ENCODE measurements around the gene BRF1.
"Not testable (repeated sequence)": the region's sequence is repeated elsewhere in the genome, so short reads cannot be mapped to it uniquely, and the experiment has no call there.

BRF1 gene

GRCh38 chr14:105331575-105332349 lies 31.0 kb upstream of the BRF1 start:
- no peak for DNase-seq

GRCh38 chr14:105330491-105330895 lies 29.7 kb upstream of the BRF1 start:
- DNase-seq = no peak

GRCh38 chr14:105329411-105330150 lies 28.8 kb upstream of the BRF1 start:
- DNase-seq = no peak

GRCh38 chr14:105328678-105329390 lies 28.0 kb upstream of the BRF1 start:
- DNase-seq = no peak

DNA sequence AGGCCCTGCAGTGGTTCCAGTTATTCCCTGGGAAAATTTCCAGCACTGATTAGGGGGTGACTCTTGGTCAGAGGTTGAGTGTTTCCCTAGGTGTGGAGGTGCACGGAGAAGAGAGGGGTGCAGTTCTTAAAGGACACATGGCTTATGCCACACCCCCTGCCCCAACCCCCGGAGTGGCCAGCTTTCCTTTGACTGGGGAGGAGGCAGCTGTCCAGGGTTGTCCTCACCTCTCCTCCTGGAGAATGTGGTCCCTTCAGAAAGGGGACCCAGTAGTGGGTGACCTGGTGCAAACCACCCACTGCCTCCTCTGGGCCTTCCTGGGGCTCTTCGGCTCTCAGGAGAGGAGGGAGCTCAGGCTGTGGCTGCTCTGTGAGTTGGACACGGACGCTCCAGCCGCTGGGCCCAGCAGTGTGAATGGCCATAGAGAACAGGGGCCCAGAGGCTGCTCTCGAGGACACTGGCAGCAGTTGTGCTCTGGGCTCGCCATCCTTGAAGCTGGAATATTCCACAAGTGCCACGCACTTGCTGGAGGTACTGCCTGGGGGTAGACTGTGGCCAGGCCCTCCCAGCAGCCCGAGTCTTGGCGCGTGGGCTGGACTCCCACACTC lies 27.4 kb upstream of the BRF1 start:
- no peak for DNase-seq

GRCh38 chr14:105327695-105328045 lies 26.9 kb upstream of the BRF1 start:
- DNase-seq = not testable (repeated sequence)

DNA sequence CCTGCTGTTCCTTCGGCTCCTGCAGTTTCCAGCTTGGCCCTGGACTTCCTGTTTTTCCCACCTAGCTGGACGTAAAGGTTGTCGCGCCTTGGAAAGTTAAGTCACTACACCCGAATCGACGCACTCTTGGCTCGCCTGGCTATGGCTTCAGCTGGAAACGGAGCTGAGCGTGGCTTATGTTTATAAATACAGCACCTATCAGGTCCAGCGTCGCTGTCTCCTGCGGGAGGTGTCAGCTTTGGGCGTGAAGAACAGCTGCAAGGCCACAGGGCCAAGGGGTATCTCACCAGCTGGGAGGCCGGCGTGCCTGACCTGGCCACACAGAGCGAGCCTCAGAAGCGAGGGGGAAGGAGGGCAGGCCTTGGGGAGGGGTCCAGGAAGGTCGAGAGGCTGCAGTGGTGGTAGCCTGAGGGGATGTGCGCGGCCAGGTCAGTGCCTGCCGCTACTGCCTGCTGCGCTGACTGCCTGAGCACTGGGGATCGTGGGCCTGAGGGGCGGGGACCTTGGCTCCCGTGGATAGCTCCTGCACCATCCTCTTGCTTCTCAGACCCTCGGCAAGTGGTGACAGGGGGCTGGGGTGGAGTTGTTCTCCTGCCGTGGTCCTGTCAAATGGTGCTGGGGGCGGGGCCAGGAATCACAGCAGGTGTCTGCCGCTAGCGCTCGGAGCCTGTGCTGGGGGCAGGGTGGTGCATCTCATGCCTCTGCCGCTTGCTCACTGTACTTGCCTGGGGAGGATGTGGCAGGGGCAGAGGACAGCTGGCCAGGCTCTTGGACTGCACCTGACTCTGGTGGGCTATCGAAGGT lies 26.3 kb upstream of the BRF1 start:
- no peak for DNase-seq

- DNase-seq = no peak
Measured at GRCh38 chr14:105326568-105326867, 25.7 kb upstream of the BRF1 start.

- DNase-seq = no peak
Measured at GRCh38 chr14:105325716-105326567, 25.1 kb upstream of the BRF1 start.

- no peak for DNase-seq
Measured at GRCh38 chr14:105325303-105325702, 24.5 kb upstream of the BRF1 start.

DNA sequence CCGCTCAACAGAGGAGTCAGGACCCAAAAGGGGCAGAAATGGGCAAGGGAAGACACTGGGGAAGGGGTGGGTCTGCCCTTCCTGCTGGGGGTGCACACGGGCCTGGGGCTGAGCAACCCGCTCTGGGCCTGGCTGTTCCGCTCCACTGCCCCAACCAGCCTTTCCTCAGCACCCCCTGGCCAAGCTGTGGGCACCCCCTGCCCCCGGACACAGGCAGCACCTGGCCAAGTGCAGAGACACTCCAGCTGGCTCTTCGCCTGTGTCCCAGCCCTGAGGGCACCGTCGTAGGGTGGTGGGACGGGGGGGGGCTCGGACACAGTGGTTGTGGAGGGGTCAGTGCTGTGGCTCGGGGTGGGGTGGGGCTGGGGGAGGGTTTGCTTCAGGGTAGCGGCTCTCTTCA lies 24.1 kb upstream of the BRF1 start:
- no peak for DNase-seq

DNA sequence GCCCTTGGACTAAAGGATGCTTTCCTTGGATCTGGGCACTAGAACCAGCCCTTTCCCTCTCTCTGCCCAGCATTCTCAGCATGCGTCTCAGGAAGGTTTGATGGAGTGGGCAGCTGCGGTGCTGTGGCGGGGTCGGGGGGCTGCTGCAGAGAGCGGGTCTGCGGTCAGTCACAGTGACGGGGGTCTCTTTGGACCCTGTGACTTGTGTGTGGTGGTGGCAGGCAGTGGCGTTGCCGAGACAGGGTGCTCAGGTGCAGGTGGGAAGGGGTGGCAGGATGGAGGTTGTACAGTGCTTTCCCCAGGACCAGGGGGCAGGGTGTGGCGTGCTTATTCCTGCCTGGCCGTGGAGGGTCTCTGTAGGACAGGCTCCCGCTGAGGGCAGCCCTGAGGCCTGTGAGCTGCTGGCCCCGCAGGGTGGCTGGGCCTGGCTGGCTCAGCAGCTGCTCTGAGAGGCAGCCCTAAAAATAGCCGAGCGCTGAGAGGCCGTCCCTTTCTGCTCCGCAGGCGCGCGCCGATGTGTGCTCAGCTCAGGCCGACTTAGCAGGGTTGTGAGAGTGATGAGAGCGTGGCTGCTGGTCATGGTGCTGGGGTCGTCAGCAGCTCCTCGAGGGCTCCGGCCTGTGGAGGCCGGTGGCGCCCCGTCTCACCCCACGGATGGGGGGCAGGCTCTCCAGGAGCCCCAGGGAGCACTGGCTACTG lies 23.4 kb upstream of the BRF1 start:
- DNase-seq = no peak

DNA sequence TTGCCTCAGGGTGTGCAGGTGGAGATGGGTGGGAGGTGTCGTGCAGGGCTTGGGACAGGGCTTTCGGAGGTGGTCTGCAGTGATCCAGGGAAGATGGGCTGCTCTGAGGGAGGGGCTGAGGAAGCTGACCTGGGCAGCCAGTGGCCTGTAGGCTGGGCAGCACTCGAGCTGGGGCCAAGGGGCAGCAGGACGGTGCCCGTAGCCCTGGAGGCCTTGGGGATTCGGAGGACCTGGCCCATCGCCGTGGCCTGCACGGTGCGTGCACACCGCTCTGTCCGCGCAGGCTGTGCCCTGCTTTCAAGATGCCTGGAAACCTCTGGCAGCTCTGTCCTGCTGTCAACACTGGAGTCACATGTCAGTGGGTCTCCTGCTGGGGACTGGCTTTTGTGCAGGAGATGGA lies 22.9 kb upstream of the BRF1 start:
- no peak for DNase-seq

DNA sequence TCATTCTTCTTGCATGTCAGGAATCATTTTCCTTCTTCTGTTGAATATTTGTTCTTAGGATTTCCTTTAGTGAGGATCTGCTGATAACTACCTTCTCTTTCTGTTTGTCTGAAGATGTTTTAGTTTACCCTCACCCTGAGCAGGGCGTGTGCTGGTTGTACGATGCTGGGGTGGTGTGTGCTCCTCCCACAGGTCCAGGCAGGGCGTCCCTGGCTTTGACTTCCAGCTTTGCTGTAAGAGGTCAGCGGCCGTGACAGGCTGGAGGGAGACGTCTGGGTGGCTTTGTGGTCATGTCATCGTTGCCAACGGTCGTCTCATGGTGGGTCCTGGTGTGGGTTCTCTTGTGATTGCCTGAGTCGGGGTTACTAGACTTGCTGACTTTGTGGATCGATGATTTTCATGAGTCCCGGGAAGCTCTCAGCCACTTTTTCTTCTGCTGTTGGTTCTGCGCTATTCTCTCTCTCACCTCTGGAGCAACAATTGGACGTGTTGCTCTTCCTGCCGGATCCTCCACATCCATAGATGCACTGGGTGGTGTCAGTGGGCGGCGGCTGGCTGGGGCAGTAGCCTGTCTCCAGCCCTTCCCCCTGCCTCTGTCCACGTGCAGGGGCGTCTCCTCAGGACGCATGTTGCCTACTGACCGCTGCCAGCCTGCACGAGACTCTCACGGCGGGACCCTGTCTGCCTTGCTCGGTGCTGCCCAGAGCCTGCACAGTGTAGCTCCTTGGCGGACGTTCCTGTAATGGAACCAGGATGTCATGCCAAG lies 22.2 kb upstream of the BRF1 start:
- no peak for DNase-seq

DNA sequence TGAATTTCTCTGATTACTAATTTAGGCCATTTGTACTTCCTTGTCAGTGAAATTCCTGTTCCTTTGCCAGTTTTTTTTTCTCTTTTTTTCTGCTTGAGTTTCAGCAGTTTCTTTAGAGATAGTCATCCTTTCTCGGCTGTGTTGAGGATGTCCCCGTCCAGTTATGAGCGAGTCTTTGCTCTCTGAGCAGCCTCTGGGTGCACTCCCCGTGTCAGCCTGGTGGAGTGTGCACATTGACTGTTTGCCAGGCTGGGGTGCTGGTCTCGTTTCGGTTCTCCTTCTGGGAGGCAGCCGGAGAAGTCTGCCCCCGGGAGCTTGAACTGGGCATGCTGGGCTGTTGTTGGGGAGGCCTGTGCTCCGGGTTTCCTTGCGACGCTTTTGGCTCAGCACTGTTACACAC lies 16.7 kb upstream of the BRF1 start:
- no peak for DNase-seq

- no peak for DNase-seq
Measured at GRCh38 chr14:105316968-105317510, 16.2 kb upstream of the BRF1 start.

DNA sequence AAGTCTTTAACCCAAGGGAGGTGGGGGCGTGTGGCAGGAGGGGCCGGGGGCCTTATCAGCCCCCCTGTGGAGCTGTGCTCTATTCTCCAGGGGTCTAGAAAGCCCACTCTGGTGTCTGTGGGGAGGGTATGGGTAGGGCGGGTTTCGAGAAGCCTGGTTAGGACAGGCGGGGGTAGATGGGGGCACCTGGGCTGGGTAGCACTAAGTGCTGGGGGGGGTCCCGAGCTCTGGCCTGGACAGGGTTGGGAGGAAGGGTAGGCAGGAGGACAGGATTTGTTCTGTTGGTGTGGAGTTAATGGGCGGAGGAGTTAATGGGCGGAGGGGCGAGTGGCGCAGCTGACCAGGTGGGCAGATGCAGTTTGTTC lies 15.8 kb upstream of the BRF1 start:
- no peak for DNase-seq

GRCh38 chr14:105315941-105316576 lies 15.3 kb upstream of the BRF1 start:
- no peak for DNase-seq

- no peak for DNase-seq
Measured at GRCh38 chr14:105315211-105315721, 14.5 kb upstream of the BRF1 start.
